ENCODE measurements around the gene LSM12.

The LSM12 gene

GRCh38 chr17:44070455-44071197, 4.2 kb upstream of the LSM12 start, which contains the start of gene G6PC3:
Gene G6PC3 (plus strand): TSS chr17:44070735. CDS start chr17:44070966, 231 bp downstream.
- H3K4me2 ChIP-seq (ENCODE audit: low read depth, low read length): peak within 1 kb of the TSS; percentile 96
- peaks cover 42% of the 10 kb centered on the region for H3K79me2 ChIP-seq (ENCODE audit: low read length)
- no peaks in the 10 kb centered on the region for H3K9me3 ChIP-seq (replicated peaks; ENCODE audit: insufficient read depth, low read length)
- peak; percentile 97 for DNase-seq
- H3K27me3 ChIP-seq (replicated peaks; ENCODE audit: insufficient read depth, low read length): no peaks in the 10 kb centered on the region
- H3K36me3 ChIP-seq (replicated peaks; ENCODE audit: insufficient read depth, low read length): no peaks in the 10 kb centered on the region
- H2AFZ ChIP-seq (ENCODE audit: low read length): peak within 1 kb of the TSS; percentile 98
- H3F3A ChIP-seq (ENCODE audit: insufficient read depth, low read length): peaks cover 27% of the 10 kb centered on the region
- H3K4me1 ChIP-seq (ENCODE audit: low read length): peaks cover 11% of the 10 kb centered on the region
- H3K27ac ChIP-seq (ENCODE audit: low read length): peak within 1 kb of the TSS; percentile 75; the same call in 1 of the 2 replicates
- TF ChIP-seq EZH2phosphoT487 (IDR thresholded peaks at IDR 0.05; ENCODE audit: low read length) (no peak), EZH2 (optimal IDR thresholded peaks at IDR 0.05; ENCODE audit: low read depth, low read length) (no peak), CTCF (IDR thresholded peaks at IDR 0.05; ENCODE audit: low read length) (no peak)
- H4K20me1 ChIP-seq (ENCODE audit: insufficient read depth, low read length): no peaks in the 10 kb centered on the region
- peak within 1 kb of the TSS; percentile 80 for H3K9ac ChIP-seq (ENCODE audit: low read length)
- H3K4me3 ChIP-seq (ENCODE audit: low read length): peak within 1 kb of the TSS; percentile 94
- H3K9me2 ChIP-seq (replicated peaks; ENCODE audit: insufficient read depth, low read length): no peaks in the 10 kb centered on the region

GRCh38 chr17:44069974-44070454, 3.5 kb upstream of the LSM12 start:
- H3K9ac ChIP-seq (ENCODE audit: low read length): peak overlapping the region; percentile 80
- peaks cover 31% of the 10 kb centered on the region for H3F3A ChIP-seq (ENCODE audit: insufficient read depth, low read length)
- H3K36me3 ChIP-seq (replicated peaks; ENCODE audit: insufficient read depth, low read length): no peaks in the 10 kb centered on the region
- H3K4me1 ChIP-seq (ENCODE audit: low read length): peaks cover 13% of the 10 kb centered on the region
- no peaks in the 10 kb centered on the region for H3K9me3 ChIP-seq (replicated peaks; ENCODE audit: insufficient read depth, low read length)
- H3K27me3 ChIP-seq (replicated peaks; ENCODE audit: insufficient read depth, low read length): no peaks in the 10 kb centered on the region
- peak overlapping the region; percentile 94 for H3K4me3 ChIP-seq (ENCODE audit: low read length)
- no peaks in the 10 kb centered on the region for H3K9me2 ChIP-seq (replicated peaks; ENCODE audit: insufficient read depth, low read length)
- TF ChIP-seq CTCF (IDR thresholded peaks at IDR 0.05; ENCODE audit: low read length): no peak
- TF ChIP-seq EZH2phosphoT487 (IDR thresholded peaks at IDR 0.05; ENCODE audit: low read length): no peak
- no peak for TF ChIP-seq EZH2 (optimal IDR thresholded peaks at IDR 0.05; ENCODE audit: low read depth, low read length)
- H3K79me2 ChIP-seq (ENCODE audit: low read length): peaks cover 48% of the 10 kb centered on the region
- peak overlapping the region; percentile 96 for H3K4me2 ChIP-seq (ENCODE audit: low read depth, low read length)
- H4K20me1 ChIP-seq (ENCODE audit: insufficient read depth, low read length): no peaks in the 10 kb centered on the region
- DNase-seq: no peak
- peak overlapping the region; percentile 75; the same call in 1 of the 2 replicates for H3K27ac ChIP-seq (ENCODE audit: low read length)
- peak overlapping the region; percentile 98 for H2AFZ ChIP-seq (ENCODE audit: low read length)

GRCh38 chr17:44067545-44067940, 1.1 kb upstream of the LSM12 start:
- H3K79me2 ChIP-seq (ENCODE audit: low read length): peaks cover 62% of the 10 kb centered on the region
- H3K4me3 ChIP-seq (ENCODE audit: low read length): no peak overlapping the region
- peaks cover 13% of the 10 kb centered on the region for H3K4me1 ChIP-seq (ENCODE audit: low read length)
- TF ChIP-seq EZH2phosphoT487 (IDR thresholded peaks at IDR 0.05; ENCODE audit: low read length) (no peak), CTCF (IDR thresholded peaks at IDR 0.05; ENCODE audit: low read length) (no peak), EZH2 (optimal IDR thresholded peaks at IDR 0.05; ENCODE audit: low read depth, low read length) (no peak)
- no peak overlapping the region for H3K27ac ChIP-seq (ENCODE audit: low read length)
- H3K36me3 ChIP-seq (replicated peaks; ENCODE audit: insufficient read depth, low read length): no peaks in the 10 kb centered on the region
- DNase-seq: no peak
- H3F3A ChIP-seq (ENCODE audit: insufficient read depth, low read length): peaks cover 31% of the 10 kb centered on the region
- no peaks in the 10 kb centered on the region for H3K9me3 ChIP-seq (replicated peaks; ENCODE audit: insufficient read depth, low read length)
- no peaks in the 10 kb centered on the region for H3K9me2 ChIP-seq (replicated peaks; ENCODE audit: insufficient read depth, low read length)
- H4K20me1 ChIP-seq (ENCODE audit: insufficient read depth, low read length): 0 out of 2 replicates have a peak, but pooled peaks cover 2% of the 10 kb centered on the region
- peak overlapping the region; percentile 79 for H2AFZ ChIP-seq (ENCODE audit: low read length)
- H3K9ac ChIP-seq (ENCODE audit: low read length): no peak overlapping the region
- no peak overlapping the region for H3K4me2 ChIP-seq (ENCODE audit: low read depth, low read length)
- no peaks in the 10 kb centered on the region for H3K27me3 ChIP-seq (replicated peaks; ENCODE audit: insufficient read depth, low read length)
